Globus pallidus (tissue), 1 donor: ENCODE measurements around the gene CRYBB1.

Experiments
- DNase-seq: peaks from one replicate; pipeline ENCODE4 v3.0.0-alpha.2; 2015; ENCODE audit warnings: low spot score

The CRYBB1 gene

GRCh38 chr22:26617271-26618199 lies at the start of gene CRYBB1:
TSS of gene CRYBB1 (minus strand) at chr22:26618027. CDS start at chr22:26616319, 1,708 bp downstream.
- peak; percentile 29 for DNase-seq

- no peak for DNase-seq
Observed at GRCh38 chr22:26667140-26667539, 49.3 kb upstream of the CRYBB1 start.

GRCh38 chr22:26665813-26666231 lies 48.0 kb upstream of the CRYBB1 start:
- DNase-seq = no peak

DNA sequence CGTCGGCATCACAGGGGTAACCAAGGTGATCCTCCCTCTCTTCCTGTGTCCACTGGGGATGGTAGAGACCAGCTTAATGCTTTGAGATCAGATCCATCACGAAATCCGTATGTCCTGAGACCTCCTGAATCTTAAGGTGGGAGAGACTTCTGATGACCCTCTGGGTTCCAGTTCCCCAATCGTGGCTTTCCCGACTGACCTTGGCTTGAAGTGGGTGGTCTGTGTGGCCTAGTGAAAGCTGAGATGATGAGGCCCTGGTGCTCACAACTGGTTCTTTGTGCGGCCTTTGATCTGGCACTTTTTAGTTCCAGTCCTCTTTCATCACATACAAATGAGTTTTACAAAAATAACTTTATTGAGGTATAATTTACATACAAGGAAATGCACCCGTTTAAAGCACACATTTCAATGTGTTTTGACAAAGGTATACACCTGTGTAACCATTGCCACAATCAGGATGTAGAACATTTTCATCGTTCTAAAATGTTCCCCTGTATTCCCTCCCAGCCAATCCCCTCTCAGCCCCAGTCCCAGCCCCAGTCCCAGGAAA lies 45.6 kb upstream of the CRYBB1 start:
- DNase-seq = no peak

GRCh38 chr22:26662160-26662559 lies 44.3 kb upstream of the CRYBB1 start:
- no peak for DNase-seq

DNA sequence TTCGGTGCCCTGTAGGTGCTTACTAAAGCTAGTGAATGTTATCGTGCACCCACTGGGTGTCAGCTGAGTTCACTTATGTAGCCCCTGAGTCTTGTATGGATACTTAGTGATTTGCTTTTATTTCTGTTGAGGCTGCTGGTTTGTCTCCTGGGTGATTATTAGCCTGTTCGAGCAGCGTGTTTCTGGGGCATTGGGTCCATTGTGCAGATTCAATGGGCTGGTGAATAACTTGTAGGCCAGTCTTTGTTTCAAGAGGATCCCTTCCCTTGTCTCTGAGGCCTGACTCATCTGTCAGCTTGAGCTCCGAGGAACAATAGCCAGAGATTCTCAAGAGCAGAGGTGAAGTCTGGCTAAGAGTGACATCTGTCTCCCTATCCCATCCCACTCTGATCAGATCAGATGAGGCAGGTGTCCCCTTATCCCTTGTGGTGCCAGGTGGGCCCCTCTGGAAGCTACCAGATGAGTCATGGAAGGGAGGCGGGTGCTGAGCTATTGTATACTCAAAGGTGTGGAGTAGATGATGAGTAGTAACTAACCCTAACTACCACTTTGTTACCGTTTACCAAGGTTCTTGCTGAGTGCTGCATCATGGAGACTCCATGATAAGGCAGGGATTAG lies 43.2 kb upstream of the CRYBB1 start:
- DNase-seq = no peak

DNA sequence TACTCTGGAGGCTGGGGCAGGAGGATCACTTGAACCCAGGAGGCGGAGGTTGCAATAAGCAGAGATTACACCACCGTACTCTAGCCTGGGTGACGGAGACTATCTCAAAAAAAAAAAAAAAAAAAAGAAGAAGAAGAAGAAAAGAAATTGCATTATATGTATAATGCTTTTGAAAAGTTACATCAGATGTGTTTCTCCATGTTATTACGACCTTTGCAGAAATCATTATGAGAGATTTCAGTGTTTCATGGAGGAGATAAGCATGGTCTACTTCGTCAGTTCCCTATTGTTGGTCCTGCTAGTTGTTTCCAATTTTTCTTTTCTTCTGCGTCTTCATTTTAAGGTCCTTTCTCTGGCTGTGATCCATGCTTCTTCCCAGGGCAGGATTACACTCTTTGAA lies 42.5 kb upstream of the CRYBB1 start:
- DNase-seq = no peak

DNA sequence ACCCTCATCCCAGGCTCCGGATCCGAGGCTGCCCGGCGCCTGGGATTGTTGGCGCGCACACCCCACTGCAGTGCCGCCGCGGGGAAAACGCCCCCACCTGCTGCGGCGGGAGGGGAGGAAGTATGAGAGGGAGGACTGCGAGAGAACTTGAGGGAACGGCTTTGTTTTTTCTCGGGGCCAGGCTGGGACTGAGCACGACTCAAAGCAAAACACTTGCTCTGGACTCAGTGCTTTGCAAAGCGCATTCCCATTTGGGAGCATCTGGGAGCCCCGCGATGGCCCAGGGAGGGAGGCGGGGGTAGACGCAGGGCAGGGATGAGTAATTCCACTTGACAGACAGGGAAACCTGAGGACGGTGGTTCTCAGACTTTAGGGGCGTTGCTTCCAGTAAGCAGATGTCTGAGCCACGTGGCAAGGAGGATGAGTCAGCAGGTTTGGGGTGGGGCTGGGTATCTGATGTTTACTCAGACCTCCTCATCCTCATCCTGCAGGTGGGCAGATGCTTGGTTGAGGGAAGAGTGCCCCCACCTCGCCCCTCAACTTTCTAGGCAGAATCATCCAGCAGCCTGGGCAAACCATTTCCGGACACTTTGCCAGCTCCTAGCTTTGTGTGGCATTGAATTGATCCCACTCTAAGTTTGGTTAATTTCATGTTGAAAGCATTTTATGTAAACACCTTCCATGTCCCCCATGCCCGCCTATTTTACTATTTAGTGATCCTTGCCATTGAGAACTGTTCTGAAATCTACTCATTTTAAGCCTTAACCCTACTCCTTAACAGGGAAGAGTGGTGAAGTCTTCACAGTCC lies 41.0 kb upstream of the CRYBB1 start:
- no peak for DNase-seq

DNA sequence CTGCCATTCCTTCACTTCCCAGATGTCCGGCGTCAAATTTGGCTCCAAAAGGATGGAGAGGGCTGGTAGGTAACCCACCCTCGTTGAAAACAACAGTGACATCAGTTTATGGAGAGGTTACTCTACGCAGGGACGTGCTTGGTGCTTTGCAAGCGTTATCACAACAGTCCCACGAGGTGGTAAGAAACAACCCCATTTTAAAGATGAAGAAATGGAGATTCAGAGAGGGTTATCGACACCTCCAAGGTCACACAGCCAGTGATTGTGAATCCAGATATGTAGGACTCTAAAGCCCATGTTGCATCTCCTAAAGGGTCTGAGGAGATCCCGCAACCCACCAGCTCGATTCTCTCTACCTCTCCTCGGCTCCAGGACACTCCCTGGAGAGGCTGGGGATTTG lies 40.3 kb upstream of the CRYBB1 start:
- DNase-seq = no peak

- no peak for DNase-seq
Observed at GRCh38 chr22:26656891-26657851, 39.3 kb upstream of the CRYBB1 start, which contains the start of gene MIAT. TSS of gene MIAT (plus strand) at chr22:26657588.

GRCh38 chr22:26651815-26652214 lies 34.0 kb upstream of the CRYBB1 start:
- no peak for DNase-seq

DNA sequence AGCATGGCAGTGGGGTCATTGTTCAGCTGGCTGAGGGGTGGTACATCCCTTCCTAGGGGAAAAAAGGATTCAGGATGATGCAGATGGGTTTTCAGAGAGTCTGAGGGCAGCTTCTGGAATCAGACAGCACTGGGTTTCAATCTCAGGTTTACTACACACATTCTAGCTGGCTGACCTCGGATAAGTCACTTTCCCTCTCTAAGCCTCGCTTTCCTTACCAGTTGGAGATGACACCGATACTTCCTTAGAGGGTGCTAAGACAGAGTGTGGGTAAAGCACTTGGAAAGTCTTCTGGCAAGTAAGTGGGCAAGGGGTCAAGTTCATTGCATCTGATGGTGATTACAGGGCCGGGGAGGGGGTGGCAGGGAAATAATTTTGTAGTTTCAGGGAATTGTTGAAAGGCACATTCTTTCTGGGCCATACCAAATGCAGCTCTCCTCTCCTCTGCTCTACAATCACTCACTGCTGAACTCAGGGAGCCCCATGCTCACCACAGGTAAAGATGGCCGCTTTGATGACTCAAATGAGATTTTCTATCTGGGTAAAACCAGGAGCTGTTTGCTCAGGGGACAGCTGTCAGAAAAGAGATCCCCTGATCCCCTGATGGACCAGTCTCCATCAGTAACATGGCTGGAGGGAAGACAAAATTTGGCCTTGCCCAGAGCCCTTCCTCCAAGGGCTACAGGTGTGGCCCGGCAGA lies 33.0 kb upstream of the CRYBB1 start:
- DNase-seq = no peak

DNA sequence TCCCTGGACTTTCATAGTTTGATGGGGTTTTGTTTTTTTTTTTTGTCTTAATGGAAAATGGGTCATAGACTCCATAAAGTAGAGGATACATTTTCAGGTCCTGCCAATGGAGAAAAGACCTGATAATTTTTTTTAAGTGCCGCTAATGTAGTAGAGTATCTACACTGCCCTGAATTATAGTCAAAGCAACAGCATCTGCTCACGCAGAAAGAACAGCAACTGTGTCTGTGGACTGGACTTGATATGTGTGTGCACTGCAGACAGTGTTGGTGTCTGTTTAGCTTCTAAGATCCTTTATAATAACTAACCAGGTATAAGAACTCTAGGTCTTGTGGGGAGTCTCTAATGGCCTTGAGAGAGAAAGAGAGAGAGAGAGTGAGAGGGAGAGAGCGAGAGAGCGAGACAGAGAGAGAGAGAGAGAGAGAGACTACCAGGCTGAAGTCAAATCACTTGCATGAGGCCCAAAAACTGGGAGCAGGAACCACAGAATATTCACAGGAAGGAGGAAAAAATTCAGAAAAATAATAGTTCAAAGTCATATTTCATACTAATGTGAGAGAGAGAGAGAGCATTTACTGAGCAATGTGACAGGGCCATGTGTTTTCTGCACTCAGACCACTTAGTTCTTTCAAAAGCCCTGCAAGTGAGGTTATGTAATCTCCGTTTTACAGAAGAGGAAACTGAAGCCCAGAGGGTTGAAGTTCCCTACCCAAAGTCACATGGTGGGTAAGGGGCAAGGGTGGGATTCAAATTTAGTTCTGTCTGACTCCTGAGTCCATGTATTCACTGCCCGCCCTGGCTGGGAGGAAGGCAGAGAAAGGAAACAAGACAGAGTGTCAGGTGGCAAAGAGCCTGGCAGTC lies 30.9 kb upstream of the CRYBB1 start:
- DNase-seq = peak; percentile 46

DNA sequence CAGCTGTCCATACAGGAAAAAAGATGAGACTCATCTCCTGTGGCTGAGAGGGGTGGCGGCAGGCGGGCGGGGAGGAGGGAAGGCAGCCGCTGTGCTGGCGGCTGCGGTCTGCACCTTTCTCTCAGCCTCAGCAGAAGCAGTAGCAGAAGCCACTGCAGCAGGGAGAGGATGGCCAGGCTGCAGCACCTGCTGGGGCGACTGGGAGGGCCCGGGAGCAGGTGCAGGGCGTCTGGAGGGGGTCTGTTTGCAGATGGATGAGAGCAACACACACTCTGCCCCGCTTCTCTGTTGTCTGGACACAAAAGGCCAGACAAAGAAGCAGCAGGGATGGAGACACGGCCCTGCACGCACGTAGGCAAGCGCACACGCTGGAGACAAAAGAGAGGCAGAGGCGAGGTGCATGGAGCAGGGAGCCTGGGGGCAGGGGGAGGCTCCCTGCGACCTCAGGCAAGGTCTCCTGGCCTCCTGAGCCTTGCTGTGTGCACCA lies 30.2 kb upstream of the CRYBB1 start:
- DNase-seq = no peak

GRCh38 chr22:26646158-26646557 lies 28.3 kb upstream of the CRYBB1 start:
- no peak for DNase-seq

- no peak for DNase-seq
Observed at GRCh38 chr22:26643418-26644100, 25.7 kb upstream of the CRYBB1 start.

GRCh38 chr22:26642465-26643417 lies 24.9 kb upstream of the CRYBB1 start:
- DNase-seq = no peak
